K562 (cell line): ENCODE results near the gene ITM2B. TPM values are rescaled to one million over a fixed set of nuclear protein-coding genes. Genes with fewer than 3 reads are reported as not detected.

Experiments used
- ATF2 ChIP-seq: sonication (generic); formaldehyde crosslinking; IDR thresholded peaks from 2 replicates; pipeline ENCODE4 v1.8.1; 2022; ENCODE audit warnings: missing genetic modification reagents
- CEBPB ChIP-seq: fragments of 450-650 bp; IDR thresholded peaks from 2 replicates; pipeline ENCODE4 v1.6.1; 2016; ENCODE audit warnings: missing genetic modification characterization, missing compliant biosample characterization
- CREB1 ChIP-seq, 2 experiments: sonication (generic) in 1 of 2; formaldehyde crosslinking in 1 of 2; IDR thresholded peaks; 2 replicates each; pipeline versions ENCODE4 v1.6.1 to v1.8.0; 2012 to 2022; ENCODE audit warnings: inconsistent platforms in 1 of 2, mild to moderate bottlenecking in 1 of 2, missing genetic modification reagents in 1 of 2, moderate library complexity in 1 of 2
- HES1 ChIP-seq: fragments of 450-650 bp; IDR thresholded peaks from 2 replicates; pipeline ENCODE4 v1.6.1; 2016; ENCODE audit warnings: low read depth, mild to moderate bottlenecking, moderate library complexity
- HMGN3 ChIP-seq: IDR thresholded peaks from 2 replicates; pipeline ENCODE4 v1.6.1; 2011; ENCODE audit warnings: borderline replicate concordance, low read depth, mild to moderate bottlenecking, mixed read lengths, low read length; ENCODE audit not compliant: insufficient read length; ENCODE audit errors: extremely low read depth
- MIER1 ChIP-seq: fragments of 450-650 bp; IDR thresholded peaks from 2 replicates; pipeline ENCODE4 v1.6.1; 2016; ENCODE audit warnings: antibody characterized with exemption, mild to moderate bottlenecking, low read depth
- PYGO2 ChIP-seq: fragments of 450-650 bp; IDR thresholded peaks from 2 replicates; pipeline ENCODE4 v1.6.1; 2016; ENCODE audit warnings: mild to moderate bottlenecking, missing genetic modification characterization, moderate library complexity, missing compliant biosample characterization
- STAT6 ChIP-seq: sonication (generic); formaldehyde crosslinking; IDR thresholded peaks from 2 replicates; pipeline ENCODE4 v1.8.1; 2023; ENCODE audit warnings: mild to moderate bottlenecking, missing genetic modification reagents
- THRAP3 ChIP-seq: fragments of 450-650 bp; IDR thresholded peaks from 2 replicates; pipeline ENCODE4 v1.6.1; 2016; ENCODE audit warnings: mild to moderate bottlenecking, inconsistent platforms, borderline replicate concordance
- ZFP91 ChIP-seq: sonication (generic); formaldehyde crosslinking; IDR thresholded peaks from 2 replicates; pipeline ENCODE4 v1.8.0; 2022; ENCODE audit warnings: mild to moderate bottlenecking, missing genetic modification reagents
- ZNF316 ChIP-seq: fragments of 450-650 bp; IDR thresholded peaks from 2 replicates; pipeline ENCODE4 v1.6.1; 2016
- ZNF318 ChIP-seq, 2 experiments: fragments of 450-650 bp; IDR thresholded peaks; 2 replicates each; pipeline ENCODE4 v1.6.1; 2016; ENCODE audit warnings: mild to moderate bottlenecking in 2 of 2, borderline replicate concordance in 1 of 2, low read depth in 1 of 2, moderate library complexity in 1 of 2
- ZNF668 ChIP-seq: fragments of 250-450 bp; sonication (Bioruptor Pico); IDR thresholded peaks from 2 replicates; pipeline ENCODE4 v1.8.0; 2022; ENCODE audit warnings: mild to moderate bottlenecking, inconsistent platforms
- polyA plus RNA-seq, 8 experiments: library from polyadenylated mRNA; depleted of rRNA in 4 of 8; stranded (reverse) in 5 of 8; unstranded in 3 of 8; fragments of >200 nt; fragmentation: Nextera tagmentation in 2 of 8; fragmentation: Illumina TruSeq in 1 of 8; extraction: Ambion mirVana in 2 of 8; extraction: Trizol in 1 of 8; gene quantifications; 2 replicates each; pipeline versions ENCODE4 v1.2.1 to v1.2.3, GENCODE V29; 2011 to 2014; ENCODE audit warnings: inconsistent platforms in 1 of 8, missing spikeins in 1 of 8
- total RNA-seq, 7 experiments: library from RNA; depleted of rRNA in 6 of 7; stranded (reverse); fragments of >200 nt in 6 of 7; fragmentation: Illumina TruSeq in 2 of 7; extraction: Trizol in 2 of 7; gene quantifications; 2 replicates each; pipeline versions ENCODE4 v1.2.1 to v1.2.3, GENCODE V29; 2011 to 2021; ENCODE audit warnings: low replicate concordance in 1 of 7

ITM2B gene
- total and polyA plus RNA-seq, 9 of the 15 experiments (the other 6 are each of a cell fraction or from before 2014, with no cell fraction given), result 22.0 to 83.8 (median 45.0) TPM

- no peak for TF ChIP-seq ZNF318 (IDR thresholded peaks at IDR 0.05; ENCODE audit: borderline replicate concordance in 1 of 2, low read depth in 1 of 2)
- no peak for TF ChIP-seq HES1
- no peak for TF ChIP-seq STAT6 (CRISPR knock-in tag)
- TF ChIP-seq CREB1 (IDR thresholded peaks at IDR 0.05), result no peak
- no peak for TF ChIP-seq CREB1 (CRISPR knock-in tag; IDR thresholded peaks at IDR 0.05)
- TF ChIP-seq THRAP3, result no peak
- TF ChIP-seq ZNF668 (CRISPR knock-in tag), result no peak
- no peak for TF ChIP-seq HMGN3
- TF ChIP-seq ZFP91 (CRISPR knock-in tag), result no peak
- TF ChIP-seq ZNF316, result no peak
- no peak for TF ChIP-seq CEBPB (tag)
- TF ChIP-seq PYGO2 (tag), result no peak
- TF ChIP-seq MIER1, result no peak
- no peak for TF ChIP-seq ATF2 (CRISPR knock-in tag)
Measured at GRCh38 chr13:48242677-48243076, 9.7 kb downstream of the ITM2B start (continued).
